Lung (tissue), 12 donors: ENCODE measurements around the gene DDX3X. TPM values are rescaled to one million over a fixed set of nuclear protein-coding genes. Genes with fewer than 3 reads are reported as not detected.

ENCODE experiments used
- ATAC-seq: fragments of 200-7000 bp; cut with Tn5 transposase; one replicate; pipeline ENCODE4 v1.9.1; 2020; ENCODE audit warnings: moderate number of reproducible peaks; ENCODE audit not compliant: insufficient read depth, low FRiP score
- DNase-seq, 3 donors: peaks; one replicate each; pipeline ENCODE4 v3.0.0-alpha.2; 2013 to 2017
- H3K27ac ChIP-seq, 2 donors: one replicate each; pipeline ENCODE4 v1.5.1; 2013; ENCODE audit warnings: mild to moderate bottlenecking in 2 of 2, moderate library complexity in 2 of 2, control low read depth in 1 of 2, inconsistent platforms in 1 of 2, low read depth in 1 of 2, low read length in 1 of 2
- H3K27me3 ChIP-seq, 3 donors: one replicate each; pipeline ENCODE4 v1.5.1; 2013; ENCODE audit warnings: low read length in 2 of 3; ENCODE audit not compliant: control insufficient read depth in 3 of 3, insufficient read depth in 3 of 3
- H3K36me3 ChIP-seq, 4 donors: one replicate each; pipeline ENCODE4 v1.5.1; 2013; ENCODE audit warnings: low read length in 4 of 4, mild to moderate bottlenecking in 1 of 4, moderate library complexity in 1 of 4; ENCODE audit not compliant: control insufficient read depth in 4 of 4, insufficient read depth in 4 of 4
- H3K4me1 ChIP-seq, 5 donors: one replicate each; pipeline ENCODE4 v1.5.1; 2013; ENCODE audit warnings: low read length in 5 of 5, mild to moderate bottlenecking in 2 of 5, moderate library complexity in 1 of 5; ENCODE audit not compliant: control insufficient read depth in 5 of 5, insufficient read depth in 5 of 5
- H3K4me3 ChIP-seq: one replicate; pipeline ENCODE4 v1.5.1; 2013; ENCODE audit warnings: mild to moderate bottlenecking, control low read depth, moderate library complexity
- H3K9ac ChIP-seq, 2 donors: one replicate each; pipeline ENCODE4 v1.5.1; 2013; ENCODE audit warnings: low read length in 2 of 2, control low read depth in 1 of 2; ENCODE audit not compliant: insufficient read depth in 1 of 2
- H3K9me3 ChIP-seq, 4 donors: one replicate each; pipeline ENCODE4 v1.5.1; 2013; ENCODE audit warnings: low read length in 3 of 4, mild to moderate bottlenecking in 1 of 4, moderate library complexity in 1 of 4; ENCODE audit not compliant: control insufficient read depth in 4 of 4, insufficient read depth in 3 of 4
- CTCF ChIP-seq: IDR thresholded peaks from 2 replicates; pipeline ENCODE4 v1.5.1; 2012; ENCODE audit warnings: mild to moderate bottlenecking; ENCODE audit errors: control extremely low read depth, extremely low read depth
- WGBS, 2 donors: extraction: QIAGEN DNeasy Blood & Tissue Kit; methylation state at CpG; one replicate each; pipeline ENCODE4 v1.1.7; 2013; 5-methylcytosine and 5-hydroxymethylcytosine counted together
- polyA plus RNA-seq, 2 donors: library from polyadenylated mRNA; stranded (reverse); fragments of 200-250 nt; gene quantifications; one replicate each; pipeline ENCODE4 v1.2.1, GENCODE V29; 2013
- total RNA-seq, 2 donors: library from RNA; depleted of rRNA in 1 of 2; stranded (reverse); fragments of >200 nt in 1 of 2; gene quantifications; one replicate each; pipeline ENCODE4 v1.2.1, GENCODE V29; 2014 to 2021
- donor health status: control.
- donor health status: control.
- donor health status: Bipolar disorder and iron deficiency.
- donor health status: healthy.
- donor health status: DM: yes; HTN: yes; CAD: no.

Gene DDX3X
- total and polyA plus RNA-seq, 4 donors, result 72.2 to 385 (median 176) TPM

GRCh38 chrX:41301438-41301824, 32.5 kb upstream of the DDX3X start:
- DNase-seq, result no peak
- WGBS, 2 donors, result 32 to 68% methylated on average over 2 of the region's 2 CpGs
- TF ChIP-seq CTCF, result no peak
- Histone ChIP-seq H3K4me3 (no peak overlapping the region), H3K27me3 (peaks cover 0 to 10% (median 0%) of the 10 kb centered on the region in 3 donors), H3K9ac (no peak overlapping the region), H3K9me3 (peaks cover 0 to 4% (median 0%) of the 10 kb centered on the region in 4 donors), H3K27ac (no peak overlapping the region), H3K4me1 (peaks cover 0 to 8% (median 0%) of the 10 kb centered on the region in 5 donors), H3K36me3 (no peaks in the 10 kb centered on the region)
- ATAC-seq, result no peak

- TF ChIP-seq CTCF, result no peak
- Histone ChIP-seq H3K4me1 (peaks cover 0 to 8% (median 0%) of the 10 kb centered on the region in 5 donors), H3K27ac (no peak overlapping the region), H3K9ac (no peak overlapping the region), H3K36me3 (no peaks in the 10 kb centered on the region), H3K27me3 (peaks cover 0 to 10% (median 0%) of the 10 kb centered on the region in 3 donors), H3K9me3 (peaks cover 0 to 4% (median 0%) of the 10 kb centered on the region in 4 donors), H3K4me3 (no peak overlapping the region)
- ATAC-seq, result no peak
- no peak for DNase-seq
- 60 to 71% methylated on average over 6 of the region's 6 CpGs for whole genome bisulfite sequencing, 2 donors
Measured at GRCh38 chrX:41302370-41302769, 31.6 kb upstream of the DDX3X start.

GRCh38 chrX:41303013-41303412, 30.9 kb upstream of the DDX3X start:
- peaks cover 0 to 4% (median 0%) of the 10 kb centered on the region in 4 donors for H3K9me3 ChIP-seq
- DNase-seq (no peak), ATAC-seq (no peak)
- no peak overlapping the region for H3K27ac ChIP-seq
- H3K4me3 ChIP-seq, result no peak overlapping the region
- peaks cover 0 to 8% (median 0%) of the 10 kb centered on the region in 5 donors for H3K4me1 ChIP-seq
- no peak overlapping the region for H3K9ac ChIP-seq
- peaks cover 0 to 10% (median 0%) of the 10 kb centered on the region in 3 donors for H3K27me3 ChIP-seq
- WGBS, 2 donors, result 62 to 76% methylated on average over 6 of the region's 6 CpGs
- H3K36me3 ChIP-seq, result no peaks in the 10 kb centered on the region
- no peak for TF ChIP-seq CTCF

GRCh38 chrX:41304178-41304577, 29.8 kb upstream of the DDX3X start:
- no peak for TF ChIP-seq CTCF
- Histone ChIP-seq H3K9ac (no peak overlapping the region), H3K27ac (no peak overlapping the region), H3K36me3 (no peaks in the 10 kb centered on the region), H3K4me1 (peaks cover 0 to 8% (median 0%) of the 10 kb centered on the region in 5 donors), H3K4me3 (no peak overlapping the region), H3K27me3 (peaks cover 0 to 12% (median 0%) of the 10 kb centered on the region in 3 donors), H3K9me3 (peaks cover 0 to 4% (median 0%) of the 10 kb centered on the region in 4 donors)
- DNase-seq (no peak), ATAC-seq (no peak)
- 94 to 95% methylated on average over 9 of the region's 9 CpGs for WGBS, 2 donors
